HCT116 (cell line): ENCODE data around the gene TNFSF11. TPM values are rescaled to one million over a fixed set of nuclear protein-coding genes. Genes with fewer than 3 reads are reported as not detected.

Experiments
- ATAC-seq: fragments of 200-7000 bp; cut with Tn5 transposase; 2 replicates; pipeline ENCODE4 v1.9.1; 2020; ENCODE audit warnings: mild to moderate bottlenecking, moderate library complexity
- BruUV-seq: library from RNA; stranded (reverse); fragments of 400-500 nt; replicated peaks from 2 replicates; lab custom pipeline; 2021; lab: Mats Ljungman, UMichigan
- CTCF ChIA-PET: fragments of 300-600 bp; sonication (Branson Sonifier 250); formaldehyde crosslinking; loops from one replicate; lab custom pipeline; 2021; ENCODE audit warnings: antibody characterized with exemption; lab: Charles Lee
- POLR2A ChIA-PET: fragments of 300-600, 350-600 bp; sonication (Branson Sonifier 250); formaldehyde crosslinking; loops from one replicate; lab custom pipeline; 2021; ENCODE audit warnings: antibody characterized with exemption; lab: Charles Lee
- RAD21 ChIA-PET, 2 experiments: fragments of 300-600 bp; sonication (Branson Sonifier 250); formaldehyde crosslinking; loops; one replicate each; lab custom pipeline; 2023; ENCODE audit warnings: low total read pairs in 2 of 2; ENCODE audit not compliant: uncharacterized antibody in 2 of 2, unreplicated experiment in 2 of 2, low non-redundant PET in 1 of 2; lab: Charles Lee
- DNase-seq: peaks from one replicate; pipeline ENCODE4 v3.0.0-alpha.2; 2010; ENCODE audit warnings: low read depth, low spot score
- H2AFZ ChIP-seq: fragments of 200-600 bp; shearing (Covaris generic), sonication (generic); 2 replicates; pipeline ENCODE4 v1.6.1; 2017; ENCODE audit warnings: low read depth, mixed run types, mixed read lengths, antibody characterized with exemption, low read length; ENCODE audit not compliant: poor library complexity, severe bottlenecking
- H3K27ac ChIP-seq: 2 replicates; pipeline ENCODE4 v1.5.1; 2012; ENCODE audit warnings: low read depth, low read length
- H3K27me3 ChIP-seq: fragments of 200-600 bp; sonication (generic); 2 replicates; pipeline ENCODE4 v1.6.1; 2016; ENCODE audit warnings: mixed run types, low read length, mixed read lengths; ENCODE audit not compliant: insufficient read depth
- H3K36me3 ChIP-seq, 2 experiments: fragments of 200-500 bp in 1 of 2; fragments of 200-600 bp in 1 of 2; sonication (Bioruptor generic) in 1 of 2; sonication (generic) in 1 of 2; 2 replicates each; pipeline versions ENCODE4 v1.5.1 to v1.6.1; 2014 to 2016; ENCODE audit warnings: low read length in 2 of 2, inconsistent platforms in 1 of 2, mixed read lengths in 1 of 2, mixed run types in 1 of 2; ENCODE audit not compliant: insufficient read depth in 2 of 2, control insufficient read depth in 1 of 2
- H3K4me1 ChIP-seq, 2 experiments: fragments of 200-600 bp in 1 of 2; sonication (generic) in 1 of 2; 2 replicates each; pipeline versions ENCODE4 v1.5.1 to v1.6.1; 2012 to 2017; ENCODE audit warnings: low read length in 2 of 2, inconsistent platforms in 1 of 2, mild to moderate bottlenecking in 1 of 2, mixed read lengths in 1 of 2, mixed run types in 1 of 2, moderate library complexity in 1 of 2; ENCODE audit not compliant: insufficient read depth in 2 of 2, control insufficient read depth in 1 of 2
- H3K4me2 ChIP-seq: fragments of 200-600 bp; sonication (generic); 2 replicates; pipeline ENCODE4 v1.6.1; 2017; ENCODE audit warnings: mixed run types, low read length, mixed read lengths
- H3K4me3 ChIP-seq, 2 experiments: fragments of 200-600 bp in 1 of 2; sonication (generic) in 1 of 2; replicated peaks in 1 of 2; 2 replicates each; pipeline ENCODE4 v1.5.1; 2011 to 2016; ENCODE audit warnings: low read length in 2 of 2, control low read depth in 1 of 2, low read depth in 1 of 2, mild to moderate bottlenecking in 1 of 2, mixed read lengths in 1 of 2, mixed run types in 1 of 2
- H3K79me2 ChIP-seq: fragments of 200-600 bp; sonication (generic); 2 replicates; pipeline ENCODE4 v1.6.1; 2017; ENCODE audit warnings: mild to moderate bottlenecking, mixed run types, low read length, moderate library complexity, mixed read lengths; ENCODE audit not compliant: insufficient read depth
- H3K9ac ChIP-seq: fragments of 200-600 bp; sonication (generic); 2 replicates; pipeline ENCODE4 v1.6.1; 2016; ENCODE audit warnings: low read length, mixed read lengths
- H3K9me2 ChIP-seq: fragments of 200-600 bp; sonication (generic), shearing (Covaris generic); 2 replicates; pipeline ENCODE4 v1.6.1; 2017; ENCODE audit warnings: mixed run types, mild to moderate bottlenecking, moderate library complexity; ENCODE audit not compliant: insufficient read depth
- H3K9me3 ChIP-seq, 2 experiments: fragments of 200-500 bp in 1 of 2; fragments of 200-600 bp in 1 of 2; sonication (Bioruptor generic) in 1 of 2; sonication (generic) in 1 of 2; 2 replicates each; pipeline ENCODE4 v1.6.1; 2014 to 2017; ENCODE audit warnings: low read length in 2 of 2, mixed read lengths in 2 of 2, inconsistent platforms in 1 of 2, low read depth in 1 of 2, mild to moderate bottlenecking in 1 of 2, mixed run types in 1 of 2, moderate library complexity in 1 of 2; ENCODE audit not compliant: control insufficient read depth in 1 of 2, insufficient read depth in 1 of 2
- H4K20me1 ChIP-seq: fragments of 200-600 bp; sonication (generic), shearing (Covaris generic); 2 replicates; pipeline ENCODE4 v1.6.1; 2017; ENCODE audit warnings: mixed run types, mild to moderate bottlenecking, moderate library complexity; ENCODE audit not compliant: insufficient read depth
- CBX3 ChIP-seq: IDR thresholded peaks from 2 replicates; pipeline ENCODE4 v1.6.1; 2012; ENCODE audit warnings: low read depth
- ELF1 ChIP-seq: IDR thresholded peaks from 2 replicates; pipeline ENCODE4 v1.6.1; 2012; ENCODE audit warnings: low read depth, borderline replicate concordance
- FOSL1 ChIP-seq: IDR thresholded peaks from 2 replicates; pipeline ENCODE4 v1.6.1; 2012; ENCODE audit warnings: low read depth
- MAX ChIP-seq: IDR thresholded peaks from 2 replicates; pipeline ENCODE4 v1.6.1; 2012
- POLR2AphosphoS5 ChIP-seq: IDR thresholded peaks from 2 replicates; pipeline ENCODE4 v1.6.1; 2011; ENCODE audit warnings: mild to moderate bottlenecking, low read depth, low read length, moderate library complexity
- REST ChIP-seq: IDR thresholded peaks from 2 replicates; pipeline ENCODE4 v1.6.1; 2012; ENCODE audit warnings: low read depth
- SP1 ChIP-seq: IDR thresholded peaks from 2 replicates; pipeline ENCODE4 v1.6.1; 2012; ENCODE audit warnings: low read depth
- SRF ChIP-seq: IDR thresholded peaks from 2 replicates; pipeline ENCODE4 v1.6.1; 2012; ENCODE audit warnings: low read depth
- ZBTB33 ChIP-seq: IDR thresholded peaks from 2 replicates; pipeline ENCODE4 v1.6.1; 2011; ENCODE audit warnings: mild to moderate bottlenecking, low read length, moderate library complexity; ENCODE audit not compliant: insufficient replicate concordance; ENCODE audit errors: extremely low read depth
- ZNF274 ChIP-seq: fragments of 200-500 bp; sonication (Bioruptor generic); IDR thresholded peaks from 2 replicates; pipeline ENCODE4 v1.6.1; 2014; ENCODE audit warnings: mild to moderate bottlenecking, low read depth, low read length, inconsistent platforms
- intact Hi-C: fragments of 100-400 bp; cut with micrococcal nuclease; formaldehyde crosslinking; loops from 2 replicates; pipeline ENCODE4 v1.10.0; 2022
- total RNA-seq: library from RNA; stranded (reverse); gene quantifications from one replicate; pipeline ENCODE4 v1.2.1, GENCODE V29; 2021; ENCODE audit not compliant: unreplicated experiment

Gene TNFSF11
- total RNA-seq, 1 experiment from 2014 or later = not detected

GRCh38 chr13:42569576-42570344 is 4.2 kb upstream of the TNFSF11 start:
- POLR2A ChIA-PET = no interaction called here
- H2AFZ ChIP-seq = no peak overlapping the region
- TF ChIP-seq POLR2AphosphoS5 = no peak
- TF ChIP-seq, all 23 proteins: peak for 0
- no TSS peak for BruUV-seq
- no peaks in the 10 kb centered on the region for H3K9me2 ChIP-seq
- intact Hi-C loops = no loop called here
- H3K9ac ChIP-seq = no peak overlapping the region
- DNase-seq (no peak), ATAC-seq (no peak)
- no peaks in the 10 kb centered on the region for H3K27me3 ChIP-seq
- no peaks in the 10 kb centered on the region for H4K20me1 ChIP-seq
- CTCF ChIA-PET = no interaction called here
- H3K4me3 ChIP-seq = no peak overlapping the region
- H3K4me1 ChIP-seq = no peaks in the 10 kb centered on the region
- RAD21 ChIA-PET = no interaction called here
- H3K79me2 ChIP-seq = no peaks in the 10 kb centered on the region
- no peak overlapping the region for H3K27ac ChIP-seq
- no peak overlapping the region for H3K4me2 ChIP-seq
- no peaks in the 10 kb centered on the region for H3K9me3 ChIP-seq
- no peaks in the 10 kb centered on the region for H3K36me3 ChIP-seq

GRCh38 chr13:42571895-42572294 is 2.1 kb upstream of the TNFSF11 start:
- POLR2A ChIA-PET = no interaction called here

More at GRCh38 chr13:42571895-42572294, 2.1 kb upstream of the TNFSF11 start:
- Histone ChIP-seq H3K79me2 (no peaks in the 10 kb centered on the region), H3K9ac (no peak overlapping the region), H3K4me2 (no peak overlapping the region), H3K9me2 (no peaks in the 10 kb centered on the region), H3K9me3 (no peaks in the 10 kb centered on the region), H3K36me3 (no peaks in the 10 kb centered on the region), H3K4me3 (no peak overlapping the region), H2AFZ (no peak overlapping the region), H3K27me3 (no peaks in the 10 kb centered on the region; the same call in 1 of the 2 replicates), H3K4me1 (no peaks in the 10 kb centered on the region), H3K27ac (no peak overlapping the region), H4K20me1 (no peaks in the 10 kb centered on the region)
- intact Hi-C loops = no loop called here
- CTCF ChIA-PET = no interaction called here
- DNase-seq = no peak
- no peak for ATAC-seq
- TF ChIP-seq ZNF274 (no peak), ELF1 (no peak), ZBTB33 (no peak), MAX (no peak), CBX3 (no peak), SRF (no peak), SP1 (no peak), REST (no peak), FOSL1 (no peak)
- RAD21 ChIA-PET = no interaction called here
- no TSS peak for BruUV-seq
